Chondrocyte (in vitro differentiated cells): Measurements from ENCODE around the gene ATG10. TPM values are rescaled to one million over a fixed set of nuclear protein-coding genes. Genes with fewer than 3 reads are reported as not detected.

Experiments
- DNase-seq: peaks from one replicate; pipeline ENCODE4 v3.0.0; 2021; ENCODE audit warnings: mixed read lengths, low spot score
- H3K27ac Mint-ChIP-seq: one replicate; pipeline ENCODE4 v1.8.0; 2021; ENCODE audit warnings: mild to moderate bottlenecking, moderate library complexity, mixed read lengths; ENCODE audit not compliant: unreplicated experiment
- H3K27me3 Mint-ChIP-seq: 2 replicates; pipeline ENCODE4 v1.8.0; 2021; ENCODE audit warnings: low read depth, mixed read lengths
- H3K36me3 Mint-ChIP-seq: 2 replicates; pipeline ENCODE4 v1.8.0; 2021; ENCODE audit warnings: low read depth, mixed read lengths
- H3K4me1 Mint-ChIP-seq: 2 replicates; pipeline ENCODE4 v1.8.0; 2021; ENCODE audit warnings: low read depth, mild to moderate bottlenecking, mixed read lengths
- H3K4me3 Mint-ChIP-seq: one replicate; pipeline ENCODE4 v1.8.0; 2021; ENCODE audit warnings: mild to moderate bottlenecking, moderate library complexity, mixed read lengths; ENCODE audit not compliant: unreplicated experiment
- H3K9me3 Mint-ChIP-seq: 2 replicates; pipeline ENCODE4 v1.8.0; 2021; ENCODE audit warnings: low read depth, mixed read lengths
- total RNA-seq: library from RNA; stranded (reverse); gene quantifications from 3 replicates; pipeline ENCODE4 v1.2.1, GENCODE V29; 2021
- TF ChIP-seq, protein P1 (sequence below): fragments of 200-600 bp; sonication (generic); IDR thresholded peaks from 2 replicates; pipeline ENCODE4 v1.5.0; 2021; ENCODE audit warnings: antibody characterized with exemption, mild to moderate bottlenecking, moderate library complexity

Gene ATG10
- total RNA-seq, 1 donor from 2014 or later, result 6.4 TPM

DNA sequence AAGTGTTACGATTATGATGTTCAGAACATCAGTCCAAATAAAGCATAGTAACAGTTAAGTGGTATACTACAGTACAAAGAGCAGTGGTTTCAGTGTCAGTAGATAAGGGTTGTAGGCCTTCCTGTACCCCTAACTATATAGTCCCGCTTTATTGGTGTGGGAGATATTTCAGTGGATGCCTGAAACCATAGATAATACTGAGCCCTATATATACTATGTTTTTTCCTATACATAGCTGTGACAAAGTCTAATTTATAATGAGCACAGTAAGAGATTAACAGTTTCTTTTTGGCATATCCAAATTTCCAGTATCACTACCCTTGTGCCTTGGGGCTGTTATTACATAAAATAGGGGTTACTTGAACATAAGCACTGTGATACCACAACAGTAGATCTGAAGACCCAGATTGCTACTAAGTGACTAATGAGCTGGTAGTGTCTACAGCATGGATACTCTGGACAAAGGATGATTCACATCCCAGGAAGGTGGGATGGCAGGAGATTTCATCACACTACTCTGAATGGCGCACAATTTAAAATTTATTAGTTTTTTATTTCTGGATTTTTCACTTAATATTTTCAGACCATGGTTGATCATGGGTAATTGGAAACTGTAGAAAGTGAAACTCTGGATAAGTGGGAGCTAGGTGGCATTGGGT, 187.1 kb downstream of the ATG10 start:
- no peaks in the 10 kb centered on the region for H3K36me3 Mint-ChIP-seq
- DNase-seq, result no peak
- peak overlapping the region; percentile 18 for H3K27ac Mint-ChIP-seq
- H3K4me3 Mint-ChIP-seq, result no peak overlapping the region
- H3K4me1 Mint-ChIP-seq, result peaks cover 11% of the 10 kb centered on the region
- TF ChIP-seq, protein P1, sequence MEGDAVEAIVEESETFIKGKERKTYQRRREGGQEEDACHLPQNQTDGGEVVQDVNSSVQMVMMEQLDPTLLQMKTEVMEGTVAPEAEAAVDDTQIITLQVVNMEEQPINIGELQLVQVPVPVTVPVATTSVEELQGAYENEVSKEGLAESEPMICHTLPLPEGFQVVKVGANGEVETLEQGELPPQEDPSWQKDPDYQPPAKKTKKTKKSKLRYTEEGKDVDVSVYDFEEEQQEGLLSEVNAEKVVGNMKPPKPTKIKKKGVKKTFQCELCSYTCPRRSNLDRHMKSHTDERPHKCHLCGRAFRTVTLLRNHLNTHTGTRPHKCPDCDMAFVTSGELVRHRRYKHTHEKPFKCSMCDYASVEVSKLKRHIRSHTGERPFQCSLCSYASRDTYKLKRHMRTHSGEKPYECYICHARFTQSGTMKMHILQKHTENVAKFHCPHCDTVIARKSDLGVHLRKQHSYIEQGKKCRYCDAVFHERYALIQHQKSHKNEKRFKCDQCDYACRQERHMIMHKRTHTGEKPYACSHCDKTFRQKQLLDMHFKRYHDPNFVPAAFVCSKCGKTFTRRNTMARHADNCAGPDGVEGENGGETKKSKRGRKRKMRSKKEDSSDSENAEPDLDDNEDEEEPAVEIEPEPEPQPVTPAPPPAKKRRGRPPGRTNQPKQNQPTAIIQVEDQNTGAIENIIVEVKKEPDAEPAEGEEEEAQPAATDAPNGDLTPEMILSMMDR, result no peak
- H3K27me3 Mint-ChIP-seq, result no peaks in the 10 kb centered on the region
- no peaks in the 10 kb centered on the region for H3K9me3 Mint-ChIP-seq

- Mint-ChIP-seq H3K4me3 (no peak overlapping the region), H3K36me3 (no peaks in the 10 kb centered on the region), H3K27me3 (no peaks in the 10 kb centered on the region), H3K9me3 (no peaks in the 10 kb centered on the region), H3K4me1 (peaks cover 31% of the 10 kb centered on the region), H3K27ac (no peak overlapping the region)
- no peak for DNase-seq
- TF ChIP-seq, protein P1, result no peak
These were observed 189.1 kb downstream of the ATG10 start for GRCh38 chr5:82160948-82161347.

GRCh38 chr5:82162573-82162972, 190.8 kb downstream of the ATG10 start:
- TF ChIP-seq, protein P1, result no peak
- no peaks in the 10 kb centered on the region for H3K9me3 Mint-ChIP-seq
- peaks cover 34% of the 10 kb centered on the region for H3K4me1 Mint-ChIP-seq
- DNase-seq, result no peak
- no peaks in the 10 kb centered on the region for H3K27me3 Mint-ChIP-seq
- H3K4me3 Mint-ChIP-seq, result no peak overlapping the region
- H3K36me3 Mint-ChIP-seq, result no peaks in the 10 kb centered on the region
- no peak overlapping the region for H3K27ac Mint-ChIP-seq

GRCh38 chr5:82163452-82164175, 191.8 kb downstream of the ATG10 start:
- no peak overlapping the region for H3K4me3 Mint-ChIP-seq
- TF ChIP-seq, protein P1, result no peak
- no peaks in the 10 kb centered on the region for H3K9me3 Mint-ChIP-seq
- H3K36me3 Mint-ChIP-seq, result no peaks in the 10 kb centered on the region
- DNase-seq, result no peak
- no peaks in the 10 kb centered on the region for H3K27me3 Mint-ChIP-seq
- peaks cover 38% of the 10 kb centered on the region for H3K4me1 Mint-ChIP-seq
- H3K27ac Mint-ChIP-seq, result peak overlapping the region; percentile 82

DNA sequence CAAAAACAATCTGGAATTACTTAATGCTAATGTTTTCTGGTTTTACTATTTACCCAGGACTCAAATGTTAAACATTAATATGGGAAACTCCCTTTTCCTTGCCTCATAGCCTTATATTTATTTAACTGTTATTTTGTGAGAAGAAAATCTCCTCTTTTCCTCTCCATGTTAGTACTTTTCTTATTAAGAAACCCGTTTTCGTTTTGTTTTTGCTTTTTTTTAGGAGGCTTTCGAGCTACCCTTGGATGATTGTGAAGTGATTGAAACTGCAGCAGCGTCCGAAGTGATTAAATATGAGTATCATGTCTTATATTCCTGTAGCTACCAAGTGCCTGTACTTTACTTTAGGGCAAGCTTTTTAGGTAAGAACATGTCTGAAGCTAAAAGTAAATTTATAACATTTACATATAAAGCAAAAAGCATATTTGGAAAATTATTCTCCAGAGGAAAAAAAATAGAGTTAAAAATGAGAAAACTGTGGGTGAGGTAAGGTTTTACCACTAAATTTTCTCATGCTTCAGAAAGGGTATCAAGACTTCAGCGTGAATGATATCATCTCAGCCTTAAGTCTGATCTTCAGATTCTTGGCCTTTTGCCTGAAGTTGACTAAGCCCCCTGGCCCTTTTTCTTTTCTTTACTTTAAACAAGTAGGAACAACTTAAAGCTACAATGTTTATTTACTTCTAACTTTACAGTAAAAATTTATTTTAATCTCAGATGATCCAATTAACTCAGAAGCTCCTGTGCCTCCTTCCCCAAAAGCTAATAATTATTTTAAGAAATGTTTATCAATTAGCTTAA, 192.6 kb downstream of the ATG10 start:
- H3K4me3 Mint-ChIP-seq, result no peak overlapping the region
- H3K4me1 Mint-ChIP-seq, result peaks cover 34% of the 10 kb centered on the region
- H3K27me3 Mint-ChIP-seq, result no peaks in the 10 kb centered on the region
- no peak for DNase-seq
- no peaks in the 10 kb centered on the region for H3K36me3 Mint-ChIP-seq
- peak overlapping the region; percentile 82 for H3K27ac Mint-ChIP-seq
- TF ChIP-seq, protein P1, result no peak
- no peaks in the 10 kb centered on the region for H3K9me3 Mint-ChIP-seq
